Activated CD4-positive, alpha-beta memory T cell treated with anti-CD3 and anti-CD28 coated beads, Interleukin-2, amount 10 ng/mL, durations not matched to agents 7 days and 5 days (primary cell): ENCODE results near the gene TM4SF1. TPM values are rescaled to one million over a fixed set of nuclear protein-coding genes. Genes with fewer than 3 reads are reported as not detected.

ENCODE experiments used
- CTCF ChIA-PET: fragments of 350-600 bp; sonication (Branson Sonifier 250); formaldehyde crosslinking; loops from one replicate; lab custom pipeline; 2021; ENCODE audit warnings: antibody characterized with exemption, inconsistent platforms; lab: Charles Lee
- POLR2A ChIA-PET: fragments of 350-600 bp; sonication (Branson Sonifier 250); formaldehyde crosslinking; loops from one replicate; lab custom pipeline; 2021; ENCODE audit warnings: antibody characterized with exemption; lab: Charles Lee
- DNase-seq: peaks from one replicate; pipeline ENCODE4 v3.0.0-alpha.2; 2020
- H3K27ac Mint-ChIP-seq: one replicate; pipeline ENCODE4 v1.8.0; 2021; ENCODE audit warnings: mild to moderate bottlenecking, mixed read lengths
- H3K27me3 Mint-ChIP-seq: one replicate; pipeline ENCODE4 v1.8.0; 2021; ENCODE audit warnings: mixed read lengths
- H3K36me3 Mint-ChIP-seq: one replicate; pipeline ENCODE4 v1.8.0; 2021; ENCODE audit warnings: low read depth, mixed read lengths
- H3K4me1 Mint-ChIP-seq: one replicate; pipeline ENCODE4 v1.8.0; 2021; ENCODE audit warnings: mixed read lengths
- H3K4me3 Mint-ChIP-seq: one replicate; pipeline ENCODE4 v1.8.0; 2021; ENCODE audit warnings: mild to moderate bottlenecking, mixed read lengths
- H3K9me3 Mint-ChIP-seq: one replicate; pipeline ENCODE4 v1.8.0; 2021; ENCODE audit warnings: mixed read lengths
- total RNA-seq, 2 experiments: library from RNA; stranded (reverse); gene quantifications; one replicate each; pipeline ENCODE4 v1.2.3, GENCODE V29; 2021

Gene TM4SF1, protein sequence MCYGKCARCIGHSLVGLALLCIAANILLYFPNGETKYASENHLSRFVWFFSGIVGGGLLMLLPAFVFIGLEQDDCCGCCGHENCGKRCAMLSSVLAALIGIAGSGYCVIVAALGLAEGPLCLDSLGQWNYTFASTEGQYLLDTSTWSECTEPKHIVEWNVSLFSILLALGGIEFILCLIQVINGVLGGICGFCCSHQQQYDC
- not detected for total RNA-seq

DNA sequence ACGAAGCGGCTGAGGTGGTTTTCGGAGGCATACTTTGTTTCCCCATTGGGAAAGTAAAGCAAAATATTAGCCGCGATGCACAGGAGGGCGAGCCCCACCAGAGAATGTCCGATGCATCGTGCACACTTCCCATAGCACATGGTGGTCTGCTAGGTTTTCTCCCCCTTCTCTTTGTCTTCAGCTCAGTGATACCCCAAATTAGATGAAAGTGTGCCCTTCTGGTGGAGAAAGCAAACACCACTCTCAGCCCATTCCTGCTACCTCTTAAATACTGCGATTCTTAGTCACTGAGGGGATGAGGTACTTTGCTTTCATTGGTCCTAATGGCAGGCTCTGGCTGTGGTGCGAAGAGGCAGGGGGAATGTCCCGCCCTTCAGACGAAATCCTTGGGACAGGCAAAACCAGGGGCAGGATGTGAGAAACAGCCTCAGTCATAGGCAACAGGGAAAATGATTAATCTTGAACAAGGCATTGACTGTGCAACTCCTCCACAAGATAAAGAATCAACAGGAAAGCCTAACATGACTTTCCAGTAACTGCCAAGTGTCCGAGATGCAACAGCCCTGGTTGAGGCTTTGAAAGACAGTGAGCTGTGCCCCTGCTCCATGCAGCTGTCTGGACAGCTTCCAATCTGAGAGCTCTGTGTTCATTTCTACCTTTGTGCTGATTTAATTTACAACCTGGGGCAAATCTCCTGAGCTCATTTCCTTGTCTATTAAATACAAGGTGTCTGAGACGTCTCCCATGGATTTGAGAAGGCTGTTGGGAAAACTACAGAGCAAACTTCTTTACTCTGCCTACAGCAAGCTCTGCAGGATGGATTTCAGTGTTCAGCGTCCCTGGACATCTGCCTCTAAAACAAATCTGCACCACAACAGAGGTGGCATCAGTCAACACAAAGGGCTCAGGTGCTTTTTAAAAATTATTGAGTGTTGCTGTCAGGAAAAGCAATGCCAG lies at the start of gene TM4SF1:
TSS of gene TM4SF1 (minus strand) at position 242 of the 957 bp plus-strand sequence. CDS start at position 140, 102 bp downstream.
- no peak for DNase-seq
- Mint-ChIP-seq H3K27ac (no peak within 1 kb of the TSS), H3K27me3 (peaks cover 6% of the 10 kb centered on the region), H3K4me3 (no peak within 1 kb of the TSS), H3K36me3 (no peaks in the 10 kb centered on the region), H3K4me1 (no peaks in the 10 kb centered on the region), H3K9me3 (no peaks in the 10 kb centered on the region)
- ChIA-PET POLR2A (no interaction called here), CTCF (no interaction called here)

DNA sequence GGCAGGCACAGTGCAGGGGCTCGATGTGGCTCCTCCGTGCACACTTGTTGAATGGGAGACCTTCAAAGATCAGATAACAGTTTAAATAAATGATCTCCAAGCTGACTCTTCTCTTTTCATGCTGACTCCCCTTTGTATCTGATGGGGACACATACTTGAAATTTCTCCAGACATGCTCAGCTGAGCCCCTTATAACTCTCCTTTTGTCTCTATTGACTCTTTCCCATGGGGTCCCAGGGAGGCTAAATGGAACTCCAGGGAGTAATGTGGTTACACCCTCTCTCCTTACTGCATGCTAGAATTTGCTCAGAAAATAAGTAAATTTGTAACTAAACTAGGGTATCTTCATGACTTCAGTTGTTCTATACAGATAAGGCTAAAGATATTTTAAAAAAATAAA lies 48.9 kb upstream of the TM4SF1 start:
- H3K36me3 Mint-ChIP-seq = no peaks in the 10 kb centered on the region
- POLR2A ChIA-PET = no interaction called here

DNA sequence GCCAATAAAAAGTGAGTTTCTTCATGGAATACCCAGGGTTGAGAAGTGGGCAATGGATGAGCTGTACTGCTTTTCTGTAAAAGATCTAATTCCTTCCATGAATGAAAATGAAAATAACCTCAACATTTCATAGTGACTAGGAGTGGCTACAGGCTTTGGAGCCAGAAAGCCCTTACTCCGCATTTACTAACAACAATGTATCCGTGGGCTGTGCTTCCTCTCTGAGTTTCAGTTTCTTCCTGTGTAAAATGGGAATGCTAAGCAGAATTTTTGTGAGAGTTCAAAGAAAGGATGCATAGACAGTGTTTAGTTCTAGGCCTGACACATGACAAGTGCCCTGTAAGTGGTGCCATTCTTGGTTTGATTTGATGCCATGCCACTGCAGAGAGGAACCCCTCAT lies 47.5 kb upstream of the TM4SF1 start:
- no peak overlapping the region for H3K27ac Mint-ChIP-seq
- no peak for DNase-seq
- H3K36me3 Mint-ChIP-seq = no peaks in the 10 kb centered on the region
- H3K4me3 Mint-ChIP-seq = no peak overlapping the region
- H3K4me1 Mint-ChIP-seq = no peaks in the 10 kb centered on the region
- no peaks in the 10 kb centered on the region for H3K9me3 Mint-ChIP-seq
- POLR2A ChIA-PET = no interaction called here
- CTCF ChIA-PET = interaction anchor here (1.1 kb wide), 1 partner anchor 12 kb away, joined by 3 read pairs; no protein-coding TSS in a partner anchor
- H3K27me3 Mint-ChIP-seq = peaks cover 14% of the 10 kb centered on the region

More for the DNA sequence above, 48.9 kb upstream of the TM4SF1 start:
- H3K27ac Mint-ChIP-seq = no peak overlapping the region
- no peak overlapping the region for H3K4me3 Mint-ChIP-seq
- peaks cover 13% of the 10 kb centered on the region for H3K27me3 Mint-ChIP-seq
- H3K9me3 Mint-ChIP-seq = no peaks in the 10 kb centered on the region
- DNase-seq = no peak
- no peaks in the 10 kb centered on the region for H3K4me1 Mint-ChIP-seq
- CTCF ChIA-PET = interaction anchor here (1.1 kb wide), 1 partner anchor 13 kb away, joined by 3 read pairs; no protein-coding TSS in a partner anchor

DNA sequence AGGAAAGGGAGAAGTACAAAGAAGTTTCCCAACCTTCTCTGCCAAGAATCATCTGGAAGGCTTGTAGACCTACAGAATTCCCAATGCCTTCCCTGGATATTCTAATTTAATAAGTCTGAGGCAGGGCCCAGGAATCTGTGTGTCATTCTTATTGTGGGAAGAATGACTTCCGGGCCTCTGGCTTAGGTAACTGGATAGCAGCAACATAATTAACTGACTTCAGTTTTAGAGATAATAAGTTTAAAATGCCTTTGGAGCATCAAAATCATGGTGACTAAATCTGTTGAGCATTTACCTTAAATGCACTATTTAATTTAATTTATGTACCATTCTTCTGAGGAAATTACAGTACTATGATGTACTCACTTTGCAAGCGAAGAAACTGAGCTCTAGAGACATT lies 44.3 kb upstream of the TM4SF1 start:
- peaks cover 3% of the 10 kb centered on the region for H3K4me1 Mint-ChIP-seq
- no peak for DNase-seq
- POLR2A ChIA-PET = no interaction called here
- CTCF ChIA-PET = no interaction called here
- peaks cover 8% of the 10 kb centered on the region for H3K27me3 Mint-ChIP-seq
- H3K27ac Mint-ChIP-seq = no peak overlapping the region
- no peak overlapping the region for H3K4me3 Mint-ChIP-seq
- no peaks in the 10 kb centered on the region for H3K36me3 Mint-ChIP-seq
- H3K9me3 Mint-ChIP-seq = no peaks in the 10 kb centered on the region

DNA sequence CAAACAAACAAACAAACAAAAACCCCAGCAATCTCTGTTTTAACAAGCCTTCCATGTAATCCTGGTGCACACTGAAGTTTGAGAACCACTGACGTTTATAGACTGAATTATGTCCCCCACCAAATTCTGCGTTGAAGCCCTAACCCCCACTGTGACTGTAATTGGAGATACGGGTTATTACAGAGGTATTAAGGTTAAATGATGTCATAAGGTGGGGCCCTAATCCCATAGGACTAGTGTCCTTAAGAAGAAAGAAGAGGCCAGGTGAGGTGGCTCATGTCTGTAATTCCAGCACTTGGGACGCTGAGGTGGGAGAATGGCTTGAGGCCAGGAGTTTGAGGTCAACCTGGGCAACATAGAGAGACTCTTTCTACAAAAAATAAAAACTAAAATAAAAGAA lies 42.4 kb upstream of the TM4SF1 start:
- peaks cover 3% of the 10 kb centered on the region for H3K4me1 Mint-ChIP-seq
- H3K27ac Mint-ChIP-seq = no peak overlapping the region
- no peaks in the 10 kb centered on the region for H3K36me3 Mint-ChIP-seq
- no peaks in the 10 kb centered on the region for H3K9me3 Mint-ChIP-seq
- ChIA-PET POLR2A (no interaction called here), CTCF (no interaction called here)
- no peak overlapping the region for H3K4me3 Mint-ChIP-seq
- peaks cover 10% of the 10 kb centered on the region for H3K27me3 Mint-ChIP-seq
- DNase-seq = no peak

DNA sequence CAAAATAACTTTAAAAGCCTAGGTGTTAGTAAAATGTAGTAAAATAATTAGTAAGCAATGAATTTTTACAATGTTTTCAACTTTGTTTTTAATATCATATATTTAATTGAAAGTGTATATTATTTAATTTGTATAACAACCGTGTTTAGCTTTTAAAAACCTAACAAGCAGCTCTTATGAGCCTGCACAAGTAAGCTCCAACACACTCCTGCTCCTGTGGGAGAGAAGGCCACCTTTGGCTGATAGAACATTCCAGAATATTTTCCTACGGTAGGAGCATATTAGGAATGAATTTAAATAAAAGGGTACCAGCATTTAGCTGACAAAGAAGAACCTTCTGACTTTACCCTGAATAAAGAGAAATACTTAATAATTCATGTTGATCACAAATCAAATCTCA lies 40.3 kb upstream of the TM4SF1 start:
- POLR2A ChIA-PET = no interaction called here
- H3K4me3 Mint-ChIP-seq = no peak overlapping the region
- peaks cover 3% of the 10 kb centered on the region for H3K4me1 Mint-ChIP-seq
- no peaks in the 10 kb centered on the region for H3K9me3 Mint-ChIP-seq
- peaks cover 10% of the 10 kb centered on the region for H3K27me3 Mint-ChIP-seq
- no peaks in the 10 kb centered on the region for H3K36me3 Mint-ChIP-seq
- CTCF ChIA-PET = interaction anchor here (1.0 kb wide), 1 partner anchor 151 kb away, joined by 3 read pairs; no protein-coding TSS in a partner anchor
- no peak for DNase-seq
- no peak overlapping the region for H3K27ac Mint-ChIP-seq

DNA sequence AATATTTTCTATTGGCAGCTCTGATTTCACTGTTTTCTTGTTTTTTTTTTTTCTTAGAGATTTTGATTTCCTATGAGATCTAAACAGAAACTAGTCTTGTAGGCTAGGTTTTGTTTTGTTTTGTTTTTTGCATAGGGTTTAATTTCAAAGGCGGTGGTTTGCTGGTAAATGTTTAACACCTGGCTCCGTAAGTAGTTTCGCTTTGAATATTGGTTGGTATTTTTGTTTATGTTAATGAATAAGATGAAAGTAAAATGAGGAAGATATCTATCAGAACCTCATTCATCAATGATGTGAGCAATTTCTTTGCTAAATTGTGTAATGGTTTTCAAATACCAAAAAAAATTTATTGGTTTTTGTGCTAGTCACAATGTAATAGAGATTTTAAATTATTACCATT lies 39.7 kb upstream of the TM4SF1 start:
- H3K27ac Mint-ChIP-seq = no peak overlapping the region
- peaks cover 10% of the 10 kb centered on the region for H3K27me3 Mint-ChIP-seq
- H3K4me1 Mint-ChIP-seq = peaks cover 3% of the 10 kb centered on the region
- POLR2A ChIA-PET = no interaction called here
- no peaks in the 10 kb centered on the region for H3K36me3 Mint-ChIP-seq
- CTCF ChIA-PET = interaction anchor here (1.0 kb wide), 1 partner anchor 151 kb away, joined by 3 read pairs; no protein-coding TSS in a partner anchor
- no peaks in the 10 kb centered on the region for H3K9me3 Mint-ChIP-seq
- no peak for DNase-seq
- no peak overlapping the region for H3K4me3 Mint-ChIP-seq

DNA sequence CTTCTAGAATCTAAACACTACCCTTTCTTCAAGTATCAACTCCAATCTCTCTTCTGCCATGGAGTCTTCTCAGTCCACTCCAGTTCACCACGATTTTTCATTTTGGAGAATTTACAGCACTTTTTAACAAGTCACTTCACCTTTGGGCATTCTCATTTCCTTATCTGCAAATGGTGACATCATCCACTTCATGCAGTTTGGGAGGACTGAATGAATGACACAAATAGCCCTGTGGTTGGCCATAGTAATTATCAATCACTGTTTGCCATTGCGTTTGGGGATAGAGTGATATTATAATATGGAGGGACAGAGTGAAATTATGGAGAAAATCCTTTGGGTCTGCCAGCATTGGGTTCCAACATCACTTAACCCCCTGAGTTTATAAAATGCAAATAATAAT lies 38.0 kb upstream of the TM4SF1 start:
- no peak overlapping the region for H3K27ac Mint-ChIP-seq
- no peaks in the 10 kb centered on the region for H3K36me3 Mint-ChIP-seq
- no peak for DNase-seq
- peaks cover 3% of the 10 kb centered on the region for H3K4me1 Mint-ChIP-seq
- no peak overlapping the region for H3K4me3 Mint-ChIP-seq
- CTCF ChIA-PET = no interaction called here
- H3K9me3 Mint-ChIP-seq = no peaks in the 10 kb centered on the region
- POLR2A ChIA-PET = no interaction called here
- peaks cover 8% of the 10 kb centered on the region for H3K27me3 Mint-ChIP-seq

DNA sequence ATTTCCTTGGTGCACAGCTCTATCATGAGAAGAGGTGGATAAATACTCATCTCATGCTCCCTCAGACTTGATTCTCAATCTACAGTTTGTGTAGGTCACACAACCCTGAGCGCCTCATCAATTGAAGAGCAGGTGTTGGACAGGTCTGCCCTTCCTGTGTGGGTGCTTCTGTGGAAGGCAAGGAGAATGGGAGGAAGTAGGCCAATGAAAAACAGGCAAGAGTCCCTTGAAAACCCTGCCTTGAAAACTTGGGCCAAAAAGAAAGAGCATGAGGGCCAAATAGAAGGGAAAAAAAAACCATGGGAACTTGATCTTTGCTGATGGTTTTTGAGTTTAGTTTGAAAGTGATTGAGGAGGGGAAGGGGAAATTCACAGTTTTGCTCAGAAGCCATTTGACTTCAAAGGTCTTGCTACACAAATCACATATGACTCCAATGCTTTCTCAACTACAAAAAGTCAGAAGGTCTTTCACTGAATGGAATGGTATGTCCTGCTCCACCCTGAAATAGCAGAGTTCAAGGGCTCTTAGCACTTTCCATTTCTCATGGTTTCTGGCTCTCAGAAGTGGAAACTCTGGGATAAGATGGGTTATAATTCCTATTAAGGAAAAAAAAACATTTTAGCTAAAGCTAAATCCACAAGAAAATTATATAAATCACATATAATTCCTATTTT lies 37.2 kb upstream of the TM4SF1 start:
- Mint-ChIP-seq H3K36me3 (no peaks in the 10 kb centered on the region), H3K27ac (no peak overlapping the region), H3K27me3 (peaks cover 8% of the 10 kb centered on the region), H3K4me3 (no peak overlapping the region), H3K9me3 (no peaks in the 10 kb centered on the region), H3K4me1 (peaks cover 3% of the 10 kb centered on the region)
- no peak for DNase-seq
- POLR2A ChIA-PET = interaction anchor here (0.7 kb wide), 1 partner anchor 302 kb away, joined by 4 read pairs; no protein-coding TSS in a partner anchor
- CTCF ChIA-PET = no interaction called here

DNA sequence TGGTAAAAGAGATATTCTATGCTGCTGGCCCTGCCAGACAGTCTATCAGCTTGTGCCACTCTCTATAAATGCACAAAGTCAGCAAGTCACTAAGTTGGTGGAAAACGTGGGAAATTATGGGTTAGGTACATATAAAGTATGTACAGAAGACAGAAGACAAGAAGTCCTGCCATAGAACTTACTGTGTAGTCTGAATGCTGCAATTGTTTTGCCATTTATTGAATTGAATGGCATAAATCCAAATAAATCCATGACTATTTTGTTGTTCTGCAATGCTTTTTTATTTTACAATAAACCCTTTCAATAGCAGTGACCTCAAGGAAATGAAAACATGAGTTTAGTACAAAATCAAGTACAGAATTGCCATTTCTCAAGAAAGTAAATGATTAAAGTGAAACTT lies 34.1 kb upstream of the TM4SF1 start:
- no peak for DNase-seq
- H3K27ac Mint-ChIP-seq = no peak overlapping the region
- no peaks in the 10 kb centered on the region for H3K36me3 Mint-ChIP-seq
- H3K4me3 Mint-ChIP-seq = no peak overlapping the region
- CTCF ChIA-PET = no interaction called here
- H3K27me3 Mint-ChIP-seq = peaks cover 8% of the 10 kb centered on the region
- POLR2A ChIA-PET = no interaction called here
- no peaks in the 10 kb centered on the region for H3K4me1 Mint-ChIP-seq
- no peaks in the 10 kb centered on the region for H3K9me3 Mint-ChIP-seq

DNA sequence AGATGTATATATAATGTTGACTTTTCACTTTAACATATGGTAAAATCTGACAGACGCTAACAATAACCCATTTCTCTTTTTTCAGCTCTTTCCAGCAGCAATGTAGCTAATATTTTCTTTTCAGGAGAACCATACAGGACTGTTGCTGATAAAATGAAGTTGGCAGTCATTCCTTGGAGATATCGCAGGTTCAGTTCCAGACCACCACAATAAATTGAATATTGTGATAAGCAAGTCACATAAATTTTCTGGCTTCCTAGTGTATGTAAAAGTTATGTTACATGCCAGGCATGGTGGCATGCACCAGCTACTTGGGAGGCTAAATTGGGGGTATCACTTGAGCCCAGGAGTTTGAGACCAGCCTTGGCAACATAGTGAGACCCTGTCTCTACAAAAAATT lies 31.9 kb upstream of the TM4SF1 start:
- Mint-ChIP-seq H3K27me3 (peaks cover 2% of the 10 kb centered on the region), H3K9me3 (no peaks in the 10 kb centered on the region), H3K27ac (no peak overlapping the region), H3K4me1 (no peaks in the 10 kb centered on the region), H3K4me3 (no peak overlapping the region), H3K36me3 (no peaks in the 10 kb centered on the region)
- ChIA-PET CTCF (no interaction called here), POLR2A (no interaction called here)
- no peak for DNase-seq

DNA sequence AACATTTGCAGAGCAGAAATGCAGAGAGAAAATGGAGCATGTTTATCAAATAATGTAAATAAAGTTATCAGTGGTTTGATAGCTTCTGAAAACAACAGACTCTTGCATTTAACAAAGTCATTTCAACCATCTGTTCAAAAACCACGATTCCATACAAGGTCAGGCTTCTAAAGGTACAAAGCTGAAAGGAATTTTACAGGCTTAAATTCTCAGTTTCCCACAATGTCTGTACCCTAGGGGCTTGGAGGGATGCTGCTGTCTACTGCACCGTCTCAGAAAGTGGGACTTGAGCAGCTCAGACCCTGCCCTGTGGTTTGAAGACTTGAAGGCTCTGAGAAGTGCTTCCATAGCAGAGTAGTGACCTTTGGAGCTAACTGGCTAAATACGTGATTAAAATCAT lies 30.4 kb upstream of the TM4SF1 start:
- ChIA-PET CTCF (no interaction called here), POLR2A (no interaction called here)
- Mint-ChIP-seq H3K36me3 (no peaks in the 10 kb centered on the region), H3K27ac (no peak overlapping the region), H3K27me3 (peaks cover 5% of the 10 kb centered on the region), H3K9me3 (no peaks in the 10 kb centered on the region), H3K4me3 (no peak overlapping the region), H3K4me1 (no peaks in the 10 kb centered on the region)
- DNase-seq = no peak

DNA sequence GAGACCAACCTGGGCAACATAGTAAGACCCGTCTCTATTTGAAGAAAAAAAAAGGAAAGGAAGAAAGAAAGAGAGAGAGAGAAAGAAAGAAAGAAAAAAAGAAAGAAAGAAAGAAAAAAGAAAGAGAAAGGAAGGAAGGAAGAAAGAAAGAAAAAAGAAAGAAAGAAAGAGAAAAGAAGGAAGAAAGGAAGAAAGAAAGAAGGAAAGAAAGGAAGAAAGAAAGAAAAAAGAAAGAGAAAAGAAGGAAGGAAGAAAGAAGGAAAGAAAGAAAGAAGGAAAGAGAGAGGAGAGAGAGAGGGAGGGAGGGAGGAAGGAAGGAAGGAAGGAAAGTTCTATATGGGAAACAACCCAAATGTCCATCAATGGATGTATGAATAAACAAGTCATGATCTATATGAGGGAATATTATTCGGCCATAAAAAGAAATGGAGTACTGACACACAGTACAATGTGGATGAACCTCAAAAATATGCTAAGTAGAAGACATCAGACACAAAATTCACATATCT lies 28.8 kb upstream of the TM4SF1 start:
- H3K9me3 Mint-ChIP-seq = no peaks in the 10 kb centered on the region
- H3K27ac Mint-ChIP-seq = no peak overlapping the region
- peaks cover 7% of the 10 kb centered on the region for H3K27me3 Mint-ChIP-seq
- no peak for DNase-seq
- CTCF ChIA-PET = no interaction called here
- no peak overlapping the region for H3K4me3 Mint-ChIP-seq
- H3K4me1 Mint-ChIP-seq = no peaks in the 10 kb centered on the region
- POLR2A ChIA-PET = no interaction called here
- H3K36me3 Mint-ChIP-seq = no peaks in the 10 kb centered on the region
